Measurements from ENCODE around the gene USP47.

- TF ChIP-seq, protein P1, sequence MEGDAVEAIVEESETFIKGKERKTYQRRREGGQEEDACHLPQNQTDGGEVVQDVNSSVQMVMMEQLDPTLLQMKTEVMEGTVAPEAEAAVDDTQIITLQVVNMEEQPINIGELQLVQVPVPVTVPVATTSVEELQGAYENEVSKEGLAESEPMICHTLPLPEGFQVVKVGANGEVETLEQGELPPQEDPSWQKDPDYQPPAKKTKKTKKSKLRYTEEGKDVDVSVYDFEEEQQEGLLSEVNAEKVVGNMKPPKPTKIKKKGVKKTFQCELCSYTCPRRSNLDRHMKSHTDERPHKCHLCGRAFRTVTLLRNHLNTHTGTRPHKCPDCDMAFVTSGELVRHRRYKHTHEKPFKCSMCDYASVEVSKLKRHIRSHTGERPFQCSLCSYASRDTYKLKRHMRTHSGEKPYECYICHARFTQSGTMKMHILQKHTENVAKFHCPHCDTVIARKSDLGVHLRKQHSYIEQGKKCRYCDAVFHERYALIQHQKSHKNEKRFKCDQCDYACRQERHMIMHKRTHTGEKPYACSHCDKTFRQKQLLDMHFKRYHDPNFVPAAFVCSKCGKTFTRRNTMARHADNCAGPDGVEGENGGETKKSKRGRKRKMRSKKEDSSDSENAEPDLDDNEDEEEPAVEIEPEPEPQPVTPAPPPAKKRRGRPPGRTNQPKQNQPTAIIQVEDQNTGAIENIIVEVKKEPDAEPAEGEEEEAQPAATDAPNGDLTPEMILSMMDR (conservative IDR thresholded peaks at IDR 0.05; ENCODE audit: low read depth, low read length): 0 out of 2 replicates have a peak, but pooled peaks have one; percentile 24
- TF ChIP-seq EZH2phosphoT487 (IDR thresholded peaks at IDR 0.05; ENCODE audit: borderline replicate concordance, low read length): no peak
- no peak for TF ChIP-seq EZH2 (IDR thresholded peaks at IDR 0.05; ENCODE audit: low read length, unreplicated experiment)
These were observed 146.4 kb downstream of the USP47 start for GRCh38 chr11:11988099-11988651.

Measured in PC-3 (cell line).